ENCODE measurements around the gene RBM18. TPM values are rescaled to one million over a fixed set of nuclear protein-coding genes. Genes with fewer than 3 reads are reported as not detected.

Gene RBM18
- polyA plus RNA-seq, 4 donors, result 6.5 to 15.7 (median 8.5) TPM

GRCh38 chr9:122218071-122218934 lies 46.3 kb downstream of the RBM18 start:
- Histone ChIP-seq H3K27me3 (ENCODE audit: control insufficient read depth in 3 of 3, insufficient read depth in 3 of 3, low read length in 3 of 3) (peaks cover 3 to 93% (median 50%) of the 10 kb centered on the region in 3 donors), H3K4me1 (ENCODE audit: control insufficient read depth in 3 of 3, insufficient read depth in 2 of 3, low read depth in 1 of 3, low read length in 2 of 3) (peaks cover 4 to 25% (median 5%) of the 10 kb centered on the region in 3 donors), H3K4me3 (ENCODE audit: low read depth in 1 of 3, low read length in 3 of 3) (no peak overlapping the region), H3K27ac (ENCODE audit: low read depth in 1 of 3, low read length in 2 of 3) (no peak overlapping the region), H3K9me3 (ENCODE audit: control insufficient read depth in 2 of 2, insufficient read depth in 1 of 2, low read depth in 1 of 2, low read length in 1 of 2) (no peaks in the 10 kb centered on the region), H3K36me3 (ENCODE audit: control insufficient read depth in 3 of 3, insufficient read depth in 2 of 3, low read depth in 1 of 3, low read length in 3 of 3) (no peaks in the 10 kb centered on the region)
- WGBS, 3 donors, result 31 to 37% (median 36%) methylated on average over 11 of the region's 11 CpGs
- no peak for DNase-seq
- FAIRE-seq, result no peak

GRCh38 chr9:122217640-122218039 lies 47.0 kb downstream of the RBM18 start:
- Histone ChIP-seq H3K36me3 (ENCODE audit: control insufficient read depth in 3 of 3, insufficient read depth in 2 of 3, low read depth in 1 of 3, low read length in 3 of 3) (no peaks in the 10 kb centered on the region), H3K27me3 (ENCODE audit: control insufficient read depth in 3 of 3, insufficient read depth in 3 of 3, low read length in 3 of 3) (peaks cover 3 to 93% (median 51%) of the 10 kb centered on the region in 3 donors), H3K4me3 (ENCODE audit: low read depth in 1 of 3, low read length in 3 of 3) (no peak overlapping the region), H3K27ac (ENCODE audit: low read depth in 1 of 3, low read length in 2 of 3) (no peak overlapping the region), H3K4me1 (ENCODE audit: control insufficient read depth in 3 of 3, insufficient read depth in 2 of 3, low read depth in 1 of 3, low read length in 2 of 3) (peaks cover 4 to 27% (median 5%) of the 10 kb centered on the region in 3 donors), H3K9me3 (ENCODE audit: control insufficient read depth in 2 of 2, insufficient read depth in 1 of 2, low read depth in 1 of 2, low read length in 1 of 2) (no peaks in the 10 kb centered on the region)
- FAIRE-seq, result no peak
- no peak for DNase-seq
- WGBS, 3 donors, result 29 to 39% (median 38%) methylated on average over 4 of the region's 4 CpGs

GRCh38 chr9:122216798-122217418 lies 47.7 kb downstream of the RBM18 start:
- DNase-seq (peak; percentile 44 to 59), FAIRE-seq (no peak)
- H3K36me3 ChIP-seq (ENCODE audit: control insufficient read depth in 3 of 3, insufficient read depth in 2 of 3, low read depth in 1 of 3, low read length in 3 of 3), result no peaks in the 10 kb centered on the region
- no peak overlapping the region for H3K27ac ChIP-seq (ENCODE audit: low read depth in 1 of 3, low read length in 2 of 3)
- no peaks in the 10 kb centered on the region for H3K9me3 ChIP-seq (ENCODE audit: control insufficient read depth in 2 of 2, insufficient read depth in 1 of 2, low read depth in 1 of 2, low read length in 1 of 2)
- H3K27me3 ChIP-seq (ENCODE audit: control insufficient read depth in 3 of 3, insufficient read depth in 3 of 3, low read length in 3 of 3), result peaks cover 7 to 93% (median 46%) of the 10 kb centered on the region in 3 donors
- WGBS, 3 donors, result 22 to 46% (median 42%) methylated on average over 29 to 35 of the region's 35 CpGs
- H3K4me3 ChIP-seq (ENCODE audit: low read depth in 1 of 3, low read length in 3 of 3), result peak overlapping the region in 1 of 3 donors; percentile 13
- peaks cover 4 to 27% (median 5%) of the 10 kb centered on the region in 3 donors for H3K4me1 ChIP-seq (ENCODE audit: control insufficient read depth in 3 of 3, insufficient read depth in 2 of 3, low read depth in 1 of 3, low read length in 2 of 3)

DNA sequence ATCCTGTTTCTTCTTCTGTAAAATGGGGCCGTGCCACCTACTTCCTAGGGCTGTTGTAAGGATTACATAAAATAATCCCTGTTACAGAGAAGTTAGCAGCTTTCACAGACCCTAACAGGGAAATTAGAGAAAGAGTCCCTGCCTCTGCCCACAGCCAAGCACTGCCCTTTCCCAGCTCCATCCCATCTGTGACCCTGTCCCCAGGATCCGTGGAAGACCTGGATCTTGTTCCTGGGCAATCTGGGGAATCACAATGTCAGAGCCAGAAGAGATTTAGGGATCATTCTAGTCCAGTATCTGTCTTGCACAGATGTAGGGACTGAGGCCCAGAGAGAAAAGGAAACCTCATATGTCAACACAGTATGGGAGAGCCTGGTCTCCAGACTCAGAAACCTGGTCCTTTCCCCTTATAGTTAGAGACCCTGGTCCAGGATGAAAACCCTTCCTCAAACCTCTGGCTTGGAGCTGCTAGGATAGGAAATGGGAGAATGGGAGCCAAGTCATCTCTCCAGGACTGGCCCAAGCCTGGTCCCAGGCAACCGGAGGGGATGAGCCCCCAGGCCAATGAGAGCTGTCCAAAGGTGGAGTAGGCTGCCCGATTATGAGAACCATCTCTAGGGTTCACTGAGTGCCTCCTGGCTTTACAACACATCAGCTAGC lies 48.4 kb downstream of the RBM18 start:
- no peak for DNase-seq
- Histone ChIP-seq H3K4me1 (ENCODE audit: control insufficient read depth in 3 of 3, insufficient read depth in 2 of 3, low read depth in 1 of 3, low read length in 2 of 3) (peaks cover 4 to 24% (median 5%) of the 10 kb centered on the region in 3 donors), H3K36me3 (ENCODE audit: control insufficient read depth in 3 of 3, insufficient read depth in 2 of 3, low read depth in 1 of 3, low read length in 3 of 3) (no peaks in the 10 kb centered on the region), H3K27ac (ENCODE audit: low read depth in 1 of 3, low read length in 2 of 3) (no peak overlapping the region), H3K9me3 (ENCODE audit: control insufficient read depth in 2 of 2, insufficient read depth in 1 of 2, low read depth in 1 of 2, low read length in 1 of 2) (no peaks in the 10 kb centered on the region), H3K27me3 (ENCODE audit: control insufficient read depth in 3 of 3, insufficient read depth in 3 of 3, low read length in 3 of 3) (peaks cover 4 to 93% (median 40%) of the 10 kb centered on the region in 3 donors), H3K4me3 (ENCODE audit: low read depth in 1 of 3, low read length in 3 of 3) (no peak overlapping the region)
- no peak for FAIRE-seq
- WGBS, 3 donors, result 66 to 68% (median 68%) methylated on average over 4 of the region's 4 CpGs

GRCh38 chr9:122215663-122216062 lies 49.0 kb downstream of the RBM18 start:
- no peak overlapping the region for H3K27ac ChIP-seq (ENCODE audit: low read depth in 1 of 3, low read length in 2 of 3)
- H3K4me1 ChIP-seq (ENCODE audit: control insufficient read depth in 3 of 3, insufficient read depth in 2 of 3, low read depth in 1 of 3, low read length in 2 of 3), result peaks cover 4 to 23% (median 5%) of the 10 kb centered on the region in 3 donors
- 90 to 100% (median 100%) methylated on average over 1 of the region's 1 CpG for WGBS, 3 donors
- no peak for FAIRE-seq
- H3K4me3 ChIP-seq (ENCODE audit: low read depth in 1 of 3, low read length in 3 of 3), result no peak overlapping the region
- DNase-seq, result no peak
- peaks cover 4 to 93% (median 38%) of the 10 kb centered on the region in 3 donors for H3K27me3 ChIP-seq (ENCODE audit: control insufficient read depth in 3 of 3, insufficient read depth in 3 of 3, low read length in 3 of 3)
- no peaks in the 10 kb centered on the region for H3K36me3 ChIP-seq (ENCODE audit: control insufficient read depth in 3 of 3, insufficient read depth in 2 of 3, low read depth in 1 of 3, low read length in 3 of 3)
- no peaks in the 10 kb centered on the region for H3K9me3 ChIP-seq (ENCODE audit: control insufficient read depth in 2 of 2, insufficient read depth in 1 of 2, low read depth in 1 of 2, low read length in 1 of 2)

- DNase-seq, result no peak
- H3K4me3 ChIP-seq (ENCODE audit: low read depth in 1 of 3, low read length in 3 of 3), result no peak overlapping the region
- H3K27ac ChIP-seq (ENCODE audit: low read depth in 1 of 3, low read length in 2 of 3), result no peak overlapping the region
- H3K4me1 ChIP-seq (ENCODE audit: control insufficient read depth in 3 of 3, insufficient read depth in 2 of 3, low read depth in 1 of 3, low read length in 2 of 3), result peaks cover 4 to 13% (median 5%) of the 10 kb centered on the region in 3 donors
- WGBS, 3 donors, result 27 to 53% (median 39%) methylated on average over 9 of the region's 9 CpGs
- no peaks in the 10 kb centered on the region for H3K36me3 ChIP-seq (ENCODE audit: control insufficient read depth in 3 of 3, insufficient read depth in 2 of 3, low read depth in 1 of 3, low read length in 3 of 3)
- H3K9me3 ChIP-seq (ENCODE audit: control insufficient read depth in 2 of 2, insufficient read depth in 1 of 2, low read depth in 1 of 2, low read length in 1 of 2), result no peaks in the 10 kb centered on the region
- H3K27me3 ChIP-seq (ENCODE audit: control insufficient read depth in 3 of 3, insufficient read depth in 3 of 3, low read length in 3 of 3), result peaks cover 4 to 84% (median 30%) of the 10 kb centered on the region in 3 donors
- FAIRE-seq, result no peak
Observed at GRCh38 chr9:122214507-122214906, 50.1 kb downstream of the RBM18 start.

DNA sequence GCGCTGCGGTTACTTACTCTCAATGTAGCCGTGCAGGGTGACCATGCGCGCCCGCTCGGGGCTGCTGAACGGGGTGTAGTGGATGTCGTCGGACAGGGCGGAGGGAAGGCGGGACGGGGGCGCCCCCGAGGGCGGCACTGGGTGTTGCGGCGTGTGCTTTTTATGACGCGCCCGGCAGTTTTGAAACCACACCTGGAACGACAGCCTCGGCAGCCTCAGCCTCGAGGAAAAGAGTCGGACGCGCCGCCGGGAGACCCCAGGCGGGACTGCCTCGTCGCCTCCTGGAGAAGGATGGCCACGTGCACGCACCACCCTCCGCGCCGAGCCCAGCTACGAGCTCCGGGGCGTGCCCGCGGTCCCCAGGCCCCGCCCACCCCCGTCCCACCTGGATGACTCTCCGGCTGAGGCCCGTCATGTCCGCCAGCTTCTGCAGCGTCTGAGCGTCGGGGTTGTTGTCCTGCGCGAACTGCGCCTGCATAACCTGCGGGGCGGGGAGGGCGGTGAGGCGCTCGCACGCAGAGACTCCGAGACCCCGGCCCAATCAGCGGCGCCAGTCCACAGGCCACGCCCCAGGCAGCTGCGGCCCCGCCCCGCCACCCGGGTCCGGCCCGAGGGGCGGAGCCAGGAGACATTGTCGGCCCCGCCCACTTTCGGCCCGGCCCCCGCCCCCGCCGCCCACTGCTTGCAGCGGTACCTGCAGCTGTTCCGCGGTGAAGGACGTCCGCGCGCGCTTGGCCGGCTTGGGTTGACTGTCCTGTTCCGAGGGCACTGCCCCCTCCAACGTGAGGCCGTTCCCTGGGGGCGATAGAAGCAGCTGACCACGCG lies 50.8 kb downstream of the RBM18 start:
- WGBS, 3 donors, result 4 to 10% (median 6%) methylated on average over 74 to 93 of the region's 93 CpGs
- Histone ChIP-seq H3K27me3 (ENCODE audit: control insufficient read depth in 3 of 3, insufficient read depth in 3 of 3, low read length in 3 of 3) (peaks cover 4 to 83% (median 24%) of the 10 kb centered on the region in 3 donors), H3K9me3 (ENCODE audit: control insufficient read depth in 2 of 2, insufficient read depth in 1 of 2, low read depth in 1 of 2, low read length in 1 of 2) (no peaks in the 10 kb centered on the region), H3K4me1 (ENCODE audit: control insufficient read depth in 3 of 3, insufficient read depth in 2 of 3, low read depth in 1 of 3, low read length in 2 of 3) (peaks cover 3 to 7% (median 5%) of the 10 kb centered on the region in 3 donors), H3K27ac (ENCODE audit: low read depth in 1 of 3, low read length in 2 of 3) (no peak overlapping the region), H3K4me3 (ENCODE audit: low read depth in 1 of 3, low read length in 3 of 3) (peak overlapping the region in 1 of 3 donors; percentile 52), H3K36me3 (ENCODE audit: control insufficient read depth in 3 of 3, insufficient read depth in 2 of 3, low read depth in 1 of 3, low read length in 3 of 3) (no peaks in the 10 kb centered on the region)
- FAIRE-seq, result no peak
- DNase-seq, result peak; percentile 55 to 77

Measured in small intestine (tissue), 7 donors.